ENCODE results near the gene GPR12.

The GPR12 gene, protein sequence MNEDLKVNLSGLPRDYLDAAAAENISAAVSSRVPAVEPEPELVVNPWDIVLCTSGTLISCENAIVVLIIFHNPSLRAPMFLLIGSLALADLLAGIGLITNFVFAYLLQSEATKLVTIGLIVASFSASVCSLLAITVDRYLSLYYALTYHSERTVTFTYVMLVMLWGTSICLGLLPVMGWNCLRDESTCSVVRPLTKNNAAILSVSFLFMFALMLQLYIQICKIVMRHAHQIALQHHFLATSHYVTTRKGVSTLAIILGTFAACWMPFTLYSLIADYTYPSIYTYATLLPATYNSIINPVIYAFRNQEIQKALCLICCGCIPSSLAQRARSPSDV

DNA sequence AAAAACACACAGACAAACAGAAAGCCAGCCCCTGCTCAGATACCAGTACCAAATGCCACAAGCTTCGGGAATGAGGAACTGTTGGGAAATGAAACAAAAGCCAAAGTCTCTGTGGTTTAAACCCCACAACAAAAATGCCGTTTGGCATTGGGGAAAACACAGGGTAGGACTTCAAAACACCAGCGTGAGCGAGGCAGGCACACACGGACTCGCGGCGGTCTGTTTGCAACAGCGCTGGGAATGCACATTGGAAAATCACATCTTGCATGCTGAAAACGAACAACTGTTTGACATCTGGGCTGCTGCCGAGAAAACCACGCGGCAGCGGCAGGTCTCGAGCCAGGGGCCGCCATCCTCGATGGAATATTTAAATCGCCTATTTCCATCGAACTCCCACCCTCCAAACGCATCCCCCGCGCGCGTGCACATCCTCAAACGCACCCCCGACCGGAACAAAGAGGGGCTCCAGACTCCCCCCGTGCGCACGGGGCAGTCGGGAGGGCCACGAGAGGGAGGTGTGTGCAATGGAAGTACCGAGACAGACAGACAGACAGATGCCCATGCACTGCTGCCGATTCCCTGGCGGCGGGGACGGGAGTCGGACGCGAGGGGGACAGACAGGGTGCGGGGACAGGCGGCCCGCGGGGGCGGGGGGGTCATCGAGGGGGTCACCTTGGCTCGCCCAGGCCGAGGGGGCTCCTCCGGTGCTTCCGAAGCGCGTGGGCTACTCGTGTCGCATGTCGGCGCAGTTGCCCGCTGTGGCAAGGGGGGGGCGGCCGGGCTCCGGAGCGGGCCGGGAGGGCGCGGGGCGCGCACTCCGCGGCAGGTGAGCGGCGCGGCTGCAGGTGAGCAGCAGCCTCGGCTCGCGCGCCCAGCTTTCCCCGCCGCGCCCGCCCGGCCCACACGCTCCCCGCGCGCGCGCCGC lies at the start of gene GPR12:
Gene GPR12 (minus strand): TSS at position 880 of the 925 bp plus-strand sequence. CDS start 959 bp downstream, outside the sequence.
- peak; percentile 74 for DNase-seq

- no peak for DNase-seq
Observed at GRCh38 chr13:26810095-26810494, 49.5 kb upstream of the GPR12 start.

DNA sequence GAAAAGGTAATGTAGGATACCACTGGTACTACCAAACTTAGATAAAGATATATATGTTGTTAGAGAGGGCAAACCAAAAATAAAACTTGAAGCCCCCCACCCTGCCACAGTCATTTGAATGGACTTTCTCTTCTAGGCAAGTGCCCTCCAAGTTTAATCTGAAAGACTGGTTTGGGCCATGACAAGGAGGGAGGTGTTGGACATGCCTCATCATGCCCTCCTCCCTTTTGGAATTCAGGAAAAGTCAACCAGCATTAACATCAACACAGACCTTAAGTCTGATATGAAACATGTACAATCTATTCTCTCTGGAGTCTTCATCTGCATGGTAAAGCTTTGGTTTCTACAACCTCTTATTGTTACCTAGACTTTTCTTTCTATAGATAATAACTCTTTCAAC lies 46.3 kb upstream of the GPR12 start:
- no peak for DNase-seq

DNA sequence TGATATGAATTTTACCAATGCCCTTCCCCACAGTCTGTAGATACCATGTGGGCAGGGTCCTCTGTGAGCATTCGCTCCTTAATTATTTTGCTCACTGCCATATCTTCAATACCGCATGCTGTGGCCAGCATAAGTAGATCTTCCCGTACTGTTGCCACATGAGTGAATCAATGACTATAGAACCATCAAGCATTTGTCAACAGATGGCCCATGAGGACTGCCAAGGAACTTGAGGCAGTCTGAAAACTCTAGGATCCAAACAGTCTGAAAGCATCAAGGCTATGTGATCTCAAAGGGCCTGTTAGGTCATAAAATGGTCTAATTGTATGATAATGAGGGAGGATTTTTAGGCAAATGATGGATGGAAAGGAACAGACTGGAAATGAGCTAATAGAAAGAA lies 27.4 kb upstream of the GPR12 start:
- DNase-seq: peak; percentile 37

GRCh38 chr13:26786651-26787295 lies 26.2 kb upstream of the GPR12 start:
- no peak for DNase-seq

DNA sequence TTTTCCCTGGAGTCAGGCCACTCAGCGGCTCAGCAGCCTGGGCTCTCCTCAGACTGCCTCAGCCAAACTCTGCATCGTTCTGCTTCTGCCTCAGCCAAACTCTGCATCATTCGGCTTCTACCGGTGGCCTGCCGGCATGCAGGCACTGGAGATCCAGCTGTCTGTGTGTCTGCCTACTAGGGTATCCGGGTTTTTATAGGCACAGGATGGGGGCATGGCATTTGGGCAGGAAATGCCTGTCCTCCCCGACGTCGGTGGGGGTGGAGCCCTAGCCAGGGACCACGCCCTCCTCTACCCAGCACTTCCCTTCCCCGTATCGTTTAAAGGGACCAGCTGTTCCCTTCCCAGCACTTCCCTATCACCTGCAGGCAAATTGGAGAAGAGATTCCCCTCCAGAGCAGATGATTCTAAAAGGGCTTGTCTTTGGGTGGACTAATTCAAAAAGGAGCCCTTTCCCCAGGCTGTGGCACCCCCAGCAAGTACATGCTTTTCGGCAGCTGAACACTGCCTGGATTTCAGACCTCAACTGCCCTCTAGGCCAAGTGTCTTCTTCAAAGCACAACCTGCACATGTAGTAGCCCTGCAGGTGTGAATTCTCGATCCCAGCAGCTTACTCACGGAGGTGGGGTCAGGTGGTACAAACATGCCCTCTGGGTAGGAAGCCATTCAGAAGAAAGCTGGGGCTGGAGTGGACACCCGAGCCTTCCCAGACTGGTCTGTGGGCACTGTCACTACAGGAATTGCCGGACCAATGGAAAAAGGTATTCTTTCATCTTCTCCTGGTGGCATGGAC lies 25.4 kb upstream of the GPR12 start:
- DNase-seq: no peak

- DNase-seq: peak; percentile 11
Observed at GRCh38 chr13:26784704-26785639, 24.4 kb upstream of the GPR12 start.

- no peak for DNase-seq
Observed at GRCh38 chr13:26780411-26780810, 19.8 kb upstream of the GPR12 start.

- DNase-seq: no peak
Observed at GRCh38 chr13:26779321-26779720, 18.7 kb upstream of the GPR12 start.

GRCh38 chr13:26772531-26772930 lies 11.9 kb upstream of the GPR12 start:
- DNase-seq: no peak

DNA sequence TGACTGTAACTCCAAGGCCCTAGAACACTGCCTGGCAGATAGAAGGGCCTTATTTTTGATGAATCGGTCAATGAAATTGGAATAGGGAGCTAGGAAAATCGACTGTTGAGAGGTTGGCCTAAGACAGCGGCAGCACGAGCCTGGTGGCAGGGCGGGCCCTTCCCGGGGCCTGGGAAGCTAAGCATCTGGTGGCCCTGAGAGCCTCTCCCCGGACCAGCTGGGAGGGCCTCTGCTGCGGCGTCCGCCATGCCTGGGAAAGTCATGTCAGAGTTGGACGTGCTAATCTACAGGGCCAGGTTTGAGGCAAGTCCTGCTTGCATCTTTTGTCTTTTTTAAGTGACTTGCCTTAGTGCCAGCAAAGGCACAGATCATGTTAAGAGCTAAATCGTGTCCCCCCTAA lies 11.2 kb upstream of the GPR12 start:
- no peak for DNase-seq

GRCh38 chr13:26762745-26763345 lies 2.3 kb upstream of the GPR12 start:
- no peak for DNase-seq

DNA sequence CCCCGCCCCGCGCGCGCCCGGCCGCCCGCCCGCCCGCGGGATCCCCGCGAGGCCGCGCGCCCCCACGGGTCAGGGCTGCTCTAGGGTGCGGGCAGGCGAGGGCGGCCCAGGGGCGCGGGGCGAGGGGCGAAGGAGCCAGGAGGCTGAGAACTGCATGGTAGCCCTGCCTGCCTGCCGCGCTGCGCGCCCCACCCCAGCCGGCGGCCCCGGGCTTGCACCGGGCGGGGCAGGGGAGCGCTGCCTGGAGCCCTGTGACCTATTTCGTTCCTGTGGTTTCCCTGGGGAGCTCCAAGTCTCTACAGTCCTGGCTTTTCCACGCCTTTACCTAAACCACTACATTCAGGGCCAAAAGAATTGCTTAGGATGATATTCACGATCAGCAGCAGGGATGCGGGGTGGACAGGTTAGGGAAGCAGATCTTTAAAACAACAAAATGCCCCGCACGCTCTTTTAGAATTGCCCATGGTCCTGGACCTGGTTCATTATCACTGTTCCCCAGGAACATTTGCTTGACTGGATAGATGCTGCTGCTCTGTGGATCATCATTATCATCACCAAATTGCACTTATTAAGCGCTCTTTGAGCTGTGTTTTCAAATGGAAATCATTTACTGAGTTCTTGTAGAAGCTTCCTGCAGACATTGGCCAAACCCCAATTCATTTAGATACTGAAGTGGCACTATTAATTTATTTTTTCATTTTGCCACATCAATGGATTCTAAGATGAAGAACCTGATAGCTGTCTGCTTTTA lies 421 bp upstream of the GPR12 start:
- DNase-seq: peak; percentile 32

GRCh38 chr13:26759249-26759906 lies 1.2 kb downstream of the GPR12 start:
- no peak for DNase-seq

DNA sequence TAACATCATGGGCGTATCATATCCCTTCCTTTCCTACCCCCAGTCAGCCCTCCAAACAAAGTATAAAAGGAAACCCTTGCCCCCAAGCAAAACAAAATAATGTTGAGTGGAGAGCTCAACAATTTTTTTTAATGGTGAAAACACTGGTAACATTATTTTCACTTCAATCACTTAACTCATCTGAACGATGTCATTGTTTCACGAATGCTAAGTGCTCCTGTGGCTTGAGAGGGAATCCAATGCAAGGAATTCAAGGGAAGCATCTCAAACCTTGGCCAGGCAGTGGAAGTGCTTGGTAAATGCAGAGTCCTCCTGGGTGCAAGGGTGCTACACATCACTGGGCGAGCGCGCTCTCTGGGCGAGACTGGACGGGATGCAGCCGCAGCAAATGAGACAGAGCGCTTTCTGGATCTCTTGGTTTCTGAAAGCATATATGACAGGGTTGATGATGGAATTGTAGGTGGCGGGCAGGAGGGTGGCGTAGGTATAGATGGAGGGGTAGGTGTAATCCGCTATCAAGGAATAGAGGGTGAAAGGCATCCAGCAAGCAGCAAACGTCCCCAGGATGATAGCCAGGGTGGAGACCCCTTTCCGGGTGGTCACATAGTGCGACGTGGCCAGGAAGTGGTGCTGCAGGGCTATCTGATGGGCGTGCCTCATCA lies 2.0 kb downstream of the GPR12 start:
- no peak for DNase-seq

- no peak for DNase-seq
Observed at GRCh38 chr13:26756961-26757360, 3.6 kb downstream of the GPR12 start.

- DNase-seq: no peak
Observed at GRCh38 chr13:26752671-26753070, 7.9 kb downstream of the GPR12 start.

DNA sequence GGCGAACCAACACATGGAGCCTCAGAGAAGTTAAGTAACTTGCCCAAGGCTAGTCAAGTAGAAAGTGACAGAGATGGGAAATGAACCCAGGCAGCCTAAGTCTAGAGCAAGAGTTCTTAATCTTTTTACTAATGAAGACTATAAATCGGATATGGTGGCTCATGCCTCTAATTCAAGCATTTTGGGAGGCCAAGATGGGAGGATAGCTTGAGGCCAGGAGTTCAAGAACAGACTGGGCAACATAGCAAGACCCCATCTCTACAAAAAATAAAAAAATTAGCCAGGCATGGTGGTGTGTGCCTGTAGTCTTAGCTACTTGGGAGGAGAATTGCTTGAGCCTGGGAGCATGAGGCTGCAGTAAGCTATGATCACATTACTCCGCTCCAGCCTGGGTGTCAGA lies 10.7 kb downstream of the GPR12 start:
- DNase-seq: no peak

DNA sequence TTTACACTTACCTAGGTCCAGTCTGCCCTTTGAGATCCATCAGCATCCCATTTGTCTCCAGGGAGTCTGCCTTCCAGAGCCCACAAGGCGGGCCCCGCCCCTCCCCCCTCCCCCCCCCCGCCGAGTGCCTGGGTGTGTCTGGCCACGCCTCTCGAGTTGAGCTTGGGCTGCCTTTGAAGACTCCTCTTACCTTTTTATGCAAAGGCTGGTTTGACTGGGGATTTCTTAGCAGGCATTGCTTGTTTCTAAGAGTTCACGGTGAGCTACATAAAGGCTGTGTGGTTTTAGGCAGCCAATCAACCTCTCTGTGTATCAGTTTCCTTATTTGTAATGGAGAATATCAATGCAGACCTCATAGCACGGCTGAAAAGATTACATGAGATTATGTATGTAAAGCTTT lies 11.3 kb downstream of the GPR12 start:
- no peak for DNase-seq
